ENCODE results near the gene KLHL3. TPM values are rescaled to one million over a fixed set of nuclear protein-coding genes. Genes with fewer than 3 reads are reported as not detected.

The KLHL3 gene
- total RNA-seq, 2 donors from 2014 or later, result 3.1 to 17.2 TPM

- Mint-ChIP-seq H3K36me3 (no peaks in the 10 kb centered on the region), H3K27ac (peak overlapping the region in 1 of 2 donors; percentile 4), H3K9me3 (no peaks in the 10 kb centered on the region)
- no peak for ATAC-seq
- DNase-seq (ENCODE audit: low spot score in 2 of 2), result no peak
Observed at GRCh38 chr5:137621306-137621705, 114.6 kb downstream of the KLHL3 start.

- Mint-ChIP-seq H3K36me3 (no peaks in the 10 kb centered on the region), H3K9me3 (no peaks in the 10 kb centered on the region), H3K27ac (no peak overlapping the region)
- DNase-seq (ENCODE audit: low spot score in 2 of 2), result no peak
- ATAC-seq, result no peak
Observed at GRCh38 chr5:137619191-137619870, 116.6 kb downstream of the KLHL3 start.

GRCh38 chr5:137618476-137618875, 117.4 kb downstream of the KLHL3 start:
- no peak for ATAC-seq
- no peaks in the 10 kb centered on the region for H3K9me3 Mint-ChIP-seq

DNA sequence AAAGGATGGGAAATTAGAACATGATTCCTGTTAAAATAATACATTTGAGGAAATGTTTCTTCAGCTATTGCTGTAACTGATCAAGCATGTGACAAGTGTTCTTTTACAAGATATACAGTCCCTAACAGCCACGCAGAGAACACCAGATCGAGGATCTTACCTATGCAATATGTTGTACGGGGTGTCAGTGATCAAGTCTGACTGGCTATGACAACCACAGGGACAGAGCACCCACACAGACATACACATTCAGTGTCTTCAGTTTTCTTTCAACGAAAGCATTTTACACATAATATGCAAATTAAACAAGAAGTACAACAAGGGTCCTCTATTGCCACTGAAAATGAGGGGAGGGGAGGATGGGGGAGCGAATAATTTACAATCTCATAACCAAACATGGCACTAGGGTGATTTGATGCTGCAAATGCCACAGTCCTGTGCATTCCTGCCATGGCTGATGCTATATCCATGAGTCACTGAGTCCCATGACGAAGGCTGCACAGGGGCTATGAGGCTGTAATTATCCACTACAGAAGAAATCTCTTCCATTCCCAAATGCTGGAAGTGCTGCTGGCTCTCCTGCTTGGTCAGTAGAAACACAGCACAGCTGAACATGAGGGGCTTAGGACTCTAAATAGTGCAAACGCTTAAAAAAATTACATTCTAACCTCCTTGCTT, 118.2 kb downstream of the KLHL3 start:
- no peak overlapping the region for H3K27ac Mint-ChIP-seq
- H3K36me3 Mint-ChIP-seq, result no peaks in the 10 kb centered on the region
- no peak for ATAC-seq
- no peaks in the 10 kb centered on the region for H3K9me3 Mint-ChIP-seq
- no peak for DNase-seq (ENCODE audit: low spot score in 2 of 2)

More at GRCh38 chr5:137618476-137618875, 117.4 kb downstream of the KLHL3 start:
- H3K36me3 Mint-ChIP-seq, result no peaks in the 10 kb centered on the region
- no peak overlapping the region for H3K27ac Mint-ChIP-seq
- DNase-seq (ENCODE audit: low spot score in 2 of 2), result no peak

DNA sequence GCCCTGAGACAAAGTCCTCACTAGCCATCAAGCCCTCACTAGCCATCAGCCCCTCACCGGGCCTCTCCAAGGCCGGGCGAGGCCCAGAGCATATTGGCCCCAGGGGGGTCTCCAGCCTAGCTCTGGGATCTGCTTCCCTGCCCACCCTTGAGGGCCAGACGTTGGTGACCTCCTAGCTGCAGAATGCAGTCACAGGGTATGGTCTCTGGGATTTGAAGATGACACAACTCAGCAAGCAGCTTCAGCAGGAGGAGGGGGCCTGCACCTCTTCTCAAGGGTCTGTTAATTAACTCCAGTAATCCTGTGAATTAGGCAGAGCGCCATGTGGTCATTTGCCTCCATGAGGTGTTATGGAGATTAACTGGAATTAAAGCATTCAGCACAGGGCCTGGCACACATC, 119.8 kb downstream of the KLHL3 start:
- Mint-ChIP-seq H3K36me3 (no peaks in the 10 kb centered on the region), H3K27ac (no peak overlapping the region), H3K9me3 (no peaks in the 10 kb centered on the region)
- no peak for DNase-seq (ENCODE audit: low spot score in 2 of 2)
- ATAC-seq, result no peak

- no peaks in the 10 kb centered on the region for H3K9me3 Mint-ChIP-seq
- H3K27ac Mint-ChIP-seq, result no peak overlapping the region
- DNase-seq (ENCODE audit: low spot score in 2 of 2), result no peak
- ATAC-seq, result no peak
- H3K36me3 Mint-ChIP-seq, result no peaks in the 10 kb centered on the region
Observed at GRCh38 chr5:137615171-137615775, 120.6 kb downstream of the KLHL3 start.

DNA sequence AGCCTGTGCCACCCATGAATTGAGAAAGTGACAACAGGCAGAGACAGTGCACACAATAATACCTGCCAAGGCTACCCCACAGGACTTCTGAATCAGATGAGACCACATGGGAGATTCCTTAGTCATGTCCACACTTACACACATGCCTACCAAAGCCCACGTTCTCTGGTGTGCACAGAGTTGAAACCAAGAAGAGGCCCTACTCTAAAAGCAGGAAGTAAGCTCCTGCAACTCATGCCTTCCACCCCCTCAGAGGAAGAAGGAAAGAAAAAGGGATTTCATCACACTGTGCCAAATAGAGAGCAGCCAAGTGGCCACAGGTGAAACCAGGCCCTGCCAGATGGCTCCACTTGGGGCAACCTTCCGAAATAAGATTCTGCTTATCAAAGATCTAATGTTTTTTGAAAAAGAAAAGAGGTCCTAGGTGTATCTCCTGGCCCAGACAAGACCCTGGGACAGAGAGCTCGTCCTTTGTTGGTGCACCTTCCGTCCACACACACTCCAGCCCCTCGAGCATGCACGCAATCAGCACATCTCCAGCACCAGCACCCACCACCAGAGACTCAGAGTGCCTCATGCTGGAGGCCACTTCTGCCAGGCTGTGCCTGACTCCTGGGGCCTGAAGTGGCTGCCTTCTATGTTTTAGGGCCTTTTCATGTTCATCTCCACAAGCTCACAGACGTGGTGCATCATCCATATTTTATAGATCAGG, 122.2 kb downstream of the KLHL3 start:
- Mint-ChIP-seq H3K9me3 (no peaks in the 10 kb centered on the region), H3K36me3 (no peaks in the 10 kb centered on the region), H3K27ac (peak overlapping the region in 1 of 2 donors; percentile 28)
- ATAC-seq (peak; percentile 54 to 80), DNase-seq (ENCODE audit: low spot score in 2 of 2) (no peak)

DNA sequence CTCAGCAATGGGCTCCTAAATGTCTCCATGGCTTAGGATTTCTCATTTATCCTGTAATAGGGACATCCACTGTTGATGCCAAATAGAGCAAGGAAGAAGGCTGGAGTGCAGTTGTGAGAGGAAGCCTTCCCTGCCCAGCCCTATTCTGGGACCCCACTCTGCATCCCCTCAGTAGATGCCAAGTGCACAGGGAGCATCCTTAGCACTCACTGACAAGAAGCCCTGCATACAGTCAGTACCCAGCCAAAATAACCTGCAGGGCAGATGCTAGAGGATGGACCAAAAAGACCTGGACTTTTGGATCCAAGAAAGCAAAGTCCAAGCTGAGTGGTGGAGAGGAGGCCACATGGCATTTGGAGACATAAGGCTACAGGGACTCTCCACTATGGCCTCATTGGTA, 123.3 kb downstream of the KLHL3 start:
- H3K36me3 Mint-ChIP-seq, result no peaks in the 10 kb centered on the region
- DNase-seq (ENCODE audit: low spot score in 2 of 2) (no peak), ATAC-seq (no peak)
- no peak overlapping the region for H3K27ac Mint-ChIP-seq
- no peaks in the 10 kb centered on the region for H3K9me3 Mint-ChIP-seq

- Mint-ChIP-seq H3K9me3 (no peaks in the 10 kb centered on the region), H3K36me3 (no peaks in the 10 kb centered on the region), H3K27ac (peak overlapping the region in 1 of 2 donors; percentile 66)
- ATAC-seq (no peak), DNase-seq (ENCODE audit: low spot score in 2 of 2) (no peak)
Observed at GRCh38 chr5:137611794-137612435, 124.0 kb downstream of the KLHL3 start.

DNA sequence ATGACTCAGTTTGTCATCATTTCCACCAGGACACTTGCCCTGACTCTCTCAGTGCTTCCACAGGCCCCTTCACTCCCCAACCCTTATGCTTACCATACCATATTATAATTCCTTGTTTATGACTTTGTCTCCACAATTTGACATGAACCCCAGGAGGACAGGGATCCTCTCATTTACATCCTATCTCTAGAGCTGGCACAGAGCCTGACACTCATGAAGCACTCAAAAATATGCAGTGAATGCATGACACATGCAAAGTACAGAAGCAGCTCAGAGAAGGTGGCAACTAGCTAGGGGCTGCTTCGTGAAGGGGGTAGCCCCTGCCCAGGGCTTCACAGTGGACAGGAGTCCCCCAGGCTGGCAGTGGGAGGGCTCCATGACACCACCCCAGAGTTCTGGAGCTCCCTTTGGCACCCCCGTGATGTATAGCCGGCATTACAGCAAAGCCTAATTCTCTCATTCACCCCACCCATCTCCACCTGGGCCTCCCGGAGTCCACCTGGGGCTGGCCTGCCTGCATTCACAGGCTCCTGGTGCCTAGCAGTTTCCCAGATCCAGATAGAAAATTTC, 124.8 kb downstream of the KLHL3 start:
- Mint-ChIP-seq H3K9me3 (no peaks in the 10 kb centered on the region), H3K27ac (no peak overlapping the region), H3K36me3 (no peaks in the 10 kb centered on the region)
- ATAC-seq (no peak), DNase-seq (ENCODE audit: low spot score in 2 of 2) (no peak)

DNA sequence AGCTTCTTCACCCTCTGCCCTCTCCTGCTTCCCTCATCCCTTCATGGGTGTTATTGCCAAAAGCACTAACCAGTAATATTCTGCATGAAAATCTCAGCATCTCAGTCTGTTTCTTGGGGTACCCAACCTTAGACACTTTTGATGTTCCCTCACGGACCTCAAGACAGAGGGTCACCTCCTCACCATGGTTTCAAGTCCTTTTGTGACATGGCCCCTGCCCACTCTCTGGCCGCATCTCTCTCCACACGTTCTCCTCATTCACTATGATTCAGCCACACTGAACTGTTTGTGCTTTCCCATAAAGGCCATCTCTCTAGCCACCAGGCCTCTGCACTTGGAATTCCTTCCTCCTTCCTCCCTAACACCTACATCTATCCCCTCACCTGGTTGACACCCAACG, 125.3 kb downstream of the KLHL3 start:
- no peaks in the 10 kb centered on the region for H3K36me3 Mint-ChIP-seq
- ATAC-seq, result no peak
- no peak overlapping the region for H3K27ac Mint-ChIP-seq
- H3K9me3 Mint-ChIP-seq, result no peaks in the 10 kb centered on the region
- DNase-seq (ENCODE audit: low spot score in 2 of 2), result no peak

- ATAC-seq, result no peak
- Mint-ChIP-seq H3K9me3 (no peaks in the 10 kb centered on the region), H3K27ac (no peak overlapping the region), H3K36me3 (no peaks in the 10 kb centered on the region)
- no peak for DNase-seq (ENCODE audit: low spot score in 2 of 2)
Observed at GRCh38 chr5:137609127-137609526, 126.8 kb downstream of the KLHL3 start.

GRCh38 chr5:137607771-137608170, 128.1 kb downstream of the KLHL3 start:
- no peaks in the 10 kb centered on the region for H3K36me3 Mint-ChIP-seq
- no peak for ATAC-seq

GRCh38 chr5:137606401-137606800, 129.5 kb downstream of the KLHL3 start:
- Mint-ChIP-seq H3K36me3 (no peaks in the 10 kb centered on the region), H3K9me3 (no peaks in the 10 kb centered on the region)

More at GRCh38 chr5:137607771-137608170, 128.1 kb downstream of the KLHL3 start:
- Mint-ChIP-seq H3K27ac (no peak overlapping the region), H3K9me3 (no peaks in the 10 kb centered on the region)
- DNase-seq (ENCODE audit: low spot score in 2 of 2), result no peak

DNA sequence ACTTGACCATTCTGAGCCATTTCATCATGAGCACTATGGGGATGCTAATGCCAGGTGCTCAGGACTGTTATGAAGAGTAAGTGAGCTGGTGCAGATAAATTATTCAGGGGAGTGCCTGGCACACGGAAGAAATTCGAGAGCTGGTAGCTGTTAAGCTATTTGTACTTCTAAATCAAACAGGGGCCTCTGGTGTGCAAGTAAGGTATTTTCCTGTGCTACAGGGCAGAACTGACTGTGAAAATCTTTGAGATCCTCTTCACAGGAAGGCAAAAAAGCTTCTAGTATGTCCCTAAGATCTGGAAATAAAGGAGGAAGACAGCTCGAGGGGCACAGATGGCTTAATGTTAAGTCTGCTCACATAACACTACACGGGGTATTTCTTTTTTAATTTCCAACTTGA, 130.5 kb downstream of the KLHL3 start:
- ATAC-seq (no peak), DNase-seq (ENCODE audit: low spot score in 2 of 2) (no peak)

More at GRCh38 chr5:137606401-137606800, 129.5 kb downstream of the KLHL3 start:
- DNase-seq (ENCODE audit: low spot score in 2 of 2) (no peak), ATAC-seq (no peak)
- no peak overlapping the region for H3K27ac Mint-ChIP-seq

GRCh38 chr5:137604348-137605095, 131.4 kb downstream of the KLHL3 start:
- ATAC-seq, result no peak
- H3K36me3 Mint-ChIP-seq, result no peaks in the 10 kb centered on the region
- no peaks in the 10 kb centered on the region for H3K9me3 Mint-ChIP-seq
- H3K27ac Mint-ChIP-seq, result no peak overlapping the region
- no peak for DNase-seq (ENCODE audit: low spot score in 2 of 2)

More for the DNA sequence above, 130.5 kb downstream of the KLHL3 start:
- H3K27ac Mint-ChIP-seq, result no peak overlapping the region
- no peaks in the 10 kb centered on the region for H3K9me3 Mint-ChIP-seq
- H3K36me3 Mint-ChIP-seq, result no peaks in the 10 kb centered on the region

All from activated naive CD4-positive, alpha-beta T cell treated with anti-CD3 and anti-CD28 coated beads, Interleukin-2, amount 50 U/mL, for 72 hours (primary cell).